CD4-positive, alpha-beta T cell treated with Interleukin-10 for 1 hour (primary cell): ENCODE data around the gene C15orf62.
A peak's percentile ranks its signal among the peaks of the same experiment; 100 is the strongest.

Source experiments
- DNase-seq: peaks from one replicate; pipeline ENCODE4 v3.0.0-alpha.2; 2020

The C15orf62 gene

DNA sequence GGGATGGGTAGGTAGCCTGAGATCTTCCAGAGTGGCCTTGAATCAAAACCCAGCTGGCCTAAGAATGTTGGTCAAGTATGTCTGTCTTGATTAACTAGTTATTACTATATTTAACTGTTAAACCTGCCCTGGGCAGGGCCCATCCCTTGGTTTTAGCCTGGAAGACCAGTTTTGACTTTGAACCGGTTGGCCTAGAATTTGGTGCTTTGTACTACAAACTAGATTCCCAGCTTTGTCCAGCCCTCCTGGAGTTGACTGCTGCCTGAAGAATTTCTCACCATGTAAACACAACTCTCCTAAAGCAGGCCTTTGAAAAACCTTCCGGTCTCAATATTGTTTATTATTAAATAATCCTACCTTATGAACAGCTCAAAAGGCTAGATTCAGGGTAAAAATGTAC lies 16.0 kb downstream of the C15orf62 start:
- no peak for DNase-seq

DNA sequence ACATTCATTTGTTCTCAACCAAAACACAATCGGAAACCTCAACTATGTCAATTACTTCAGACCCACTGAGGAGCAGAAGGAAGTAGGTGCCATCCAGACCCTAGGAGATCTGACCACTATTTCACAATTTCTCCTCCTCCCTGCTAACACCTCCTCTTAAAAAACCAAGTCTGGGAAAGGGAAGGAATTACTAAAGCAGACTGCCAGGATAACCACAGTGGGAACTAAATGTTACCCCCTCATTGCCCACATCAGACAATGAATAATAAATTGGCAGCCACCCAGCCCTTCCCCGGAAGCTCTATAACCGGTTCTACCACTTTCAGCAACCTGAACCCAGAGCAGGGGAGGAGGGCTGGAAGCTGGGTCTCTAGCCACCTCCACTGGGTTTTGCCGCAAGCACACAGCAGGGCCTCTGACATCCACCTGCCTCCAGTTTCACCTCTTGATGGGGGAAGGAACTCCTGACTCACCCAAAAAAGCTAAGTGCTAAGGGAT lies 17.6 kb downstream of the C15orf62 start:
- peak; percentile 54 for DNase-seq

DNA sequence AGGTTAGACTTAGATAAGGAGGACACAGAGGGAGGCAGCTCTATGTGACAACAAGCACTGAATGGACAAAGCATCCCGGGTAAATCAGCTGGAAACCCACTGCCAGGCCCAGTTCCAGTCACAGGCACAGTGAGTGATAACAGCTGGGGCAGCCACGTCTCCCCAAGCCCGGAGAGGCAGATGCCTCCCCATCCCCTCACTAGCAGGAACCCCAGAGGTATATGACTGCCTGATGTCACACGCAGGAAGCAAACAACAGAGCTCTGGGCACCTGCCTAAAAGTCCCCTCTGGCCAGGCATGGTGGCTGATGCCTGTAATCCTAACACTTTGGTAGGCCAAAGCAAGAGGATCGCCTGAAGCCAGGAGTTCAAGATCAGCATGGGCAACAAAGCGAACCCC lies 18.2 kb downstream of the C15orf62 start:
- DNase-seq = no peak

DNA sequence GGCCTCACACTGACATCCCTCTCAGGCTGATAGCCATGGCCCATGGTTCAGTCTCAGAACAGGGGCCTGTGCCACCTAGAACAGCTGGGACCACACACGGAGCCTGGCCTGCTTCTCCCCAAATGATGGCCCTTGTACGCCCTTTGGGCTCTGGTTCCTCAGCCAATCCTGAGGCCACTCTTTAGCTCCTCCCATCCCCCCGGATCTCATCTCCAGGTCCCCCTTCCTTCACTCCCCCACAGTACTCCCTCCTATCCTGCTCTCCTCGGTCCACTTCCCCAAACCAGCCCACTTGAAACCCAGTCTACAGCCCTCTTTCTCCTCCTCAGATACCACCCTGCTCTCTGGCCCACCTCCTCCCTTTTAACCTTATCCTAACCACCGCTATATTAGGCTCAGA lies 19.3 kb downstream of the C15orf62 start:
- no peak for DNase-seq

DNA sequence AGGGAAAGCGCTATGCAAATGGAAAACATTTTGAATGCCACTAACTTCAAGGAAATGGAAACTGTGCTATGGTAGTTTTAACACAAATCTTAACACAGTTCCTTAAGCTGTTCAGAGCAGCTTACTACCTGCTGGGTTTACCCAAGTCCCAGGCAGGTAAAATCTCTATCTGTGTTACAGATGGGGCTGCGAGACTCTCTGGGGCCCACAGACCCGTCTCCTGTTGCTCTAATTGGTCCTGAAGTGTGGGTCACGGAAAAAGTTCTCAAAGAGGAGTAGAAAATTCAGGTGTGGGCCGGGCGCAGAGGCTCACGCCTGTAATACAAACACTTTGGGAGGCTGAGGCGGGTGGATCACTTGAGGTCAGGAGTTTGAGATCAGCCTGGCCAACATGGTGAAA lies 20.2 kb downstream of the C15orf62 start:
- no peak for DNase-seq

DNA sequence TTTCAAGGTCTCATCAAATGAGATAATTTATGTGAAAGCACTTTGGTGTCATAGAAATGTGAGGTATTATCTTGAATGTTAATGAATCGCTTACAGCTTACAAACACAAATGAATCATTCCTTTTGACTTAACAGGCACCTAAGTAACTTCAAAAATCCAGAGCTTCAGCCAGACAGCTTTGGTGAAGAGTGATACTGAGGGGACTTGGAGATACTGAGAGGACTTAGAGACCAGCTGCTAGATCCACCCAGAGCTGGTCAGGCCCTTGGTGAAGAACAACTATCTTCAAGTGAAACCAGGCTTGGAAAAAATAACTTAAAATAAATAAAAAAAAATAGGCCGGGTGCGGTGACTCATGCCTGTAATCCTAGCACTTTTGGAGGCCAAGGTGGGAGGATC lies 20.9 kb downstream of the C15orf62 start:
- no peak for DNase-seq

DNA sequence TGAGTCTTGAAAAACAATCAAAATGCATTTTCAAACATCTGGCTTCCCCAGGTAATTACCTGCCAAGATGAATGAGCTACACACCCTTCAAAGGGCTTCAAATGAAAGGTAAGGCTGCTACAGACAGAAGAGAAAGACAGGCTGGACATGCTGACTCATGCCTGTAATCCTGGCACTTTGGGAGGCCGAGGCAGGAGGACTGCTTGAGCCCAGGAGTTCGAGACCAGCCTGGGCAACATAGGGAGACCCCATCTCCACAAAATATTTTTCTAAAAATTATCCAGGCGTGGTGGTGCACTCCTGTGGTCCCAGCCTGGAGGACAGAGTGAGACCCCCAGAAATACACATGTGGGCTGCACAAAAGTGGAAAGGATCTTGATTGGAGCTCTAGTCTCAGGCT lies 22.6 kb downstream of the C15orf62 start:
- no peak for DNase-seq

DNA sequence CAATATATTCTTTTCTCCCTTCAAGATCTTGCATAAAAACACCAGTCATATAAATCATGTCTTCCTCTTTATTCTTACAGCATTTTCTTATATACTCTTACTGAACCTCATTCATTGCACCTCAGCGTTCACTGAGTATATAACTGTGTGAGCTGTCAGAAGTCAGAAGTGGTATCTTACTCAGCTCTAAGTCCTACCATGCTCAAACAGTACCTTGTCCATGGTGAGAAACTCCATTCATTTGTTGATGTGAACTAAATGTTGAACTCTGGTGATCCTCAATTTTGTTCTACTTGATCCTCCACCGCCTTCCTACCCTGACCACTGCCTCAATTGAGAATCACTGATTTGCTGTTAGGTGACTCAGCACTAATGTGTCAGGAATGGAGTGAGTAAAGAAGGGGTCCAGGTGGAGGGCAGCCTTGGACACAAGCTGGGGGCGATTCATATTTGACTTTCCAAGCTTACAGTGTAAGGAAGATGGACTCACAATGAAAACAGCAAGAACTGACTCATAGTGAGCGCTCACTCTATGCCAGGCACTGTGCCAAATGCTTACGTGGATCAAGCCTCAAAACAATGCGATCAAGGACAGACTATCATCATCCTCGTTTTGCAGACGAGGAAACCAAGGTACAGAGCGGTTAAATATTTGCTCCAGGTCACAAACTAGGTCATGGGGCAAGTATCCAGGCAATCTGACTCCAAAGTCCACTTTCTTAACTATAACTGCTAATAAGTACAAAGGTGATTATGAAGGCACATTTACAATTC lies 23.6 kb downstream of the C15orf62 start:
- no peak for DNase-seq

DNA sequence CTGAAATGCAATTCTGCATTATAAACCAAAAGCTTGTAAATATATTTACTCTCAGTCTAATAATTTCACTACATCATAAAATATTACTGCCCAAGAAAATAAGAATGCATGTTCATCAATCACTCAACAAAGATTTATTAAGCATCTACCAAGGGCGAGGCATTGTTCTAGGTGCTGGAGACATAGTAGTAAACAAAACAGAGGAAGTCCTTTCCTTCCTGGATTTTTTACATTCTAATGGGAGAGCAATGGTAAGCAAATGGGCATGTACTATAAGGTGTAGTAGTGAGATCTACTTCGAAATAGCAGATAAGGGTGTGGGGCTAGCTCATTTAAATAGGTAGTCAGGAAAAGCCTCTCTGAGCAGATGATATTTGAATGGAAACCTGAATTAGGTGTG lies 26.3 kb downstream of the C15orf62 start:
- DNase-seq = no peak

DNA sequence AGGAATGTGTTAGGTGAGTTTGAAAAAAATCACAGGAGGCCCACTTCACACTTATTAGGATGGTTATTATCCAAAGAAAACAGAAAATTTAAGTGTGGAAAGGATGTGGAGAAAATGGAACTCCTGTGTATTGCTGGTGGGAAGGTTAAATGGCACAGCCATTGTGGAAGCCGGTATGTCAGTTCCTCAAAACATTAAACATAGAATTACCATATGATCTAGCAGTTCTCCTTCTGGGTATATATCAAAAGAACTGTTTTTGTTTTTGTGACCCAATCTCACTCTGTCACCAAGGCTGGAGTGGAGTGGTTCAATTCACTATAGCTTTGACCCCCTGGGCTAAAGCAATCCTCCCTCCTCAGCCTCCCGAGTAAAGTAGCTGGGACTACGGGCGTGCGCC lies 26.7 kb downstream of the C15orf62 start:
- DNase-seq = no peak

DNA sequence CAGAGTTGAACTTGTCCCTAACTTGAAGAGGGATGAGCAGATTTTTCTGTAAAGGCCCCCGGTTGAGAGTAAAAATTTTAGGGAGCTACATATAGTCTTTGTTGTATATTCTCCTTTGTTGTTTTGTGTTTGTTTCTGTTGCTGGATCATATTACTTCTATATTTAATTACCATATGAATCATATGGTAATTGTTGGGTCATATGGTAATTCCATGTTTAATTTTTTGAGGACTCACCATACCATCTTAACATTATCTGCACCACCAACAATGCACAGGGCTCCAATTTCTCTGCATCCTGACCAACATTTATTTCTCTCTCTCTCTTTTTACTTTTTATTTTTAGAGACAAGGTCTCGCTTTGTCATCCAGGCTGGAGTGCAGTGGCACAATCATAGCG lies 29.7 kb downstream of the C15orf62 start:
- no peak for DNase-seq

DNA sequence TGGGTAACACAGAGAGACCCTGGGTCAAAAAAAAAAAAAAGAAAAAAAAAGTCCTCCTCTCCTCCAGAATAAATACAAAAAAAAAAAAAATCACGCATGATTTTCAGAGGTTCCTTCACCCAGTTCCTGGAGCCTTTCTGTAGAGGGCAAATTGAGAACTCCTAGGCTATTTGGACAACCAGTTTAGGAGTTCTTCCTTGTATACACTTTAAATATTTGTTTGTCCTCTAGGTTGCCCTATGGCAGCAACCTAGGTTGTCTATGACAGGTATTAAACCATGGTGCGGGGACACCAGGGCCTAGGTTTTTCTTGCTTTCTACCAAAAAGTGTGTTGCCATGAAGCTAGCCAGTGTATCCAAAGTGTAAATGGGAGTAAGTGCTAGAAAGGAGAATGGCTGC lies 33.3 kb downstream of the C15orf62 start:
- DNase-seq = no peak

DNA sequence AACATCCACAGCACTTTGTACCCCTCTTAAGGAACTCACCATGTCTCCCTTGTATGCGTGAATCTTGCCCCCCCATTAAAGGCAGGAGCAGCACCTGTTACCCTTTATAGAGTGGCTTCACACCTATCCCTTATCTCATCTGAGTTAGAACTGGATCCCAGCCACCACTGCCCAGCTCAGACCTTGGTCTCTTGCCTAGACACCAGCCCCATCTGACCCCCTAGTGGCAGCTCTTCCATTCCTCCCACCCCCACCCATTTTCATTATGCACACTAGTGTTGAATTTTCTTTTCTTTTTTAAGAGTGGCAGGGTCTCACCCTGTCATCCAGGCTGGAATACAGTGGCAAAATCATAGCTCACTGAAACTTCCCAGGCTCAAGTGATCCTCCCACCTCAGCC lies 33.9 kb downstream of the C15orf62 start:
- no peak for DNase-seq

DNA sequence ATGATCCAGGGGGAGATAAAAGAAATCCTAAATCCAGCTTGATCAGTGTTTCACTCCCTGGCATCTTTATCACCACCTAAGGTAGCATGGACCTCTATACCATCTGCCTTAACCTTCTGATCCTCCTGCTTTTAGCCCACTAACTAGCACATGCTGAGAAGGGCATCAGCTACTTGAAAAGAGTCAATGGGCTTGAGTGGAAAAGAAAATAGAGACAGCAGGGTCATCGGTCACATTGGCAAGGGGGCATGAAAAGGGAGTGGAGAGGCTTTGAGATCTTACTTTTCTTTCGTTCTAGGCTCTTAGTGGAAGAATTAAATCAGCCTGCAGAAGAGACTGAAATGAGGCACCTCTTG lies 36.9 kb downstream of the C15orf62 start:
- no peak for DNase-seq

DNA sequence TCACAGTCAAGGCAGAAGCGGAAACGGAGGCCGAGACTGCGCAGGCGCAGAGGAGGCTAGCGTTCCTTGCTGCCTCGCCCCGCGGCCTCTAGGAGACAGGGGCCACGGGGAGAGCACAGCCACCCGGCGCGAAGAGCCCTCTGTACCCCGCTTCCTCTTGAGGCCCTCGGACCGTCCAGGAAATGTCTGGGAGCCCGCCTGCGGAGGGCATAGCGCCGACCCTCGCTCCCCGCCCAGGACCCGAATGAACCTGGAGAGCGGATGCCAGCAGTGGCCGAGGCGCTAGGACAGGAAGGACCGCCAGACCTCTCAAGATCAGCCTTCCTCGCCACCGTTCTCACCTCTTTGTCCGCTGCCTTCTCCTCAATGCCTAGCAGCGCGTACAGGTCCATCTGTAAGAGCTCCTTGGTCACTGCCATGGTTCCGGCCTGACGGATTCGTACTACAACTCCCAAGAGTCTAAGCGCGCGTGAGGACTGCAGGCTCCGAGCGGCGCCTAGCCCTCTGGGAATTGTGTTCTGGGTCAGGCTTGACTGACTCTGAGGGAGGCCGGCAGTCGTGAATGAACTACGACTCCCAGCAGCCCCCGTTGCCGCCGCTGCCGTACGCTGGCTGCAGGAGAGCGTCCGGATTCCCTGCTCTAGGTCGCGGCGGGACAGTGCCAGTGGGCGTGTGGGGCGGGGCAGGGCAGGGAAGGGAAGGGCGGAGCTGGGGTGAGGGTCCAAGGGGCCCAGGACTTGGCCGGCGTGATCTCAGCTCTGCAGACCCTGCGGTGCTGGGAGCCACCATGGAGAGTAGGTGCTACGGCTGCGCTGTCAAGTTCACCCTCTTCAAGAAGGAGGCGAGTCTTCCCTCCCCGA lies 37.5 kb downstream of the C15orf62 start, which contains the start of the genes DNAJC17 and ZFYVE19:
TSS of gene DNAJC17 (minus strand) at position 446 of the 860 bp plus-strand sequence. CDS start at position 419, 27 bp downstream.
TSS of gene ZFYVE19 (plus strand) at position 62 of the 860 bp plus-strand sequence. CDS start at position 563, 501 bp downstream.
- DNase-seq = peak; percentile 95

DNA sequence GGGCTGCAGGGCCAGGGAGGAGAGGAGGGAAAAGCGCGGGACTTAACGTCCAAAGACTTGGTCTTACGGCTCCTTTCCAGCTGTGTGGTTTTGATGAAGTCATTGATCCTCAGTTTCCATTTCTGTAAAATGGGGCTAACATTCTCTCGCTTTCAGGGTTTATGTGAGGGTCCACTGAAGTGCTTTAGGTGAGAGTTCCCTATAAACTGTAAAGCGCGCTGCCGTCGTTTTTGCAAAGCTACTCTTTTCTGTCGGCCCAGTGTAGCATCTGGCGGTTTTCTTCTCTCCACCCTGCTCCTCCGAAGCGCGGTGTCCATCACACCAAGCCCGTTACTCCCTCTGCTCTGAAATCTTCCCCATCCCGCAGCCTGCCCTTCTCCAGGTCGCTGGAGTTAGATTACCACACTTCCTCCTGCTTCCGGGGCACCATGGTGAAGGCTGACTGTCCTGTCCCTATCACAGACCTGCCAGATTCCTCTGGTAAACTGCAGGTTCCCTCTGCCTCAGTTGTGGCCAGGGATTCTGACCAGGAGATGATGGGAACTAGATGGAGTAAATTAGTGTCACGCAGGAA lies 38.2 kb downstream of the C15orf62 start:
- DNase-seq = no peak

DNA sequence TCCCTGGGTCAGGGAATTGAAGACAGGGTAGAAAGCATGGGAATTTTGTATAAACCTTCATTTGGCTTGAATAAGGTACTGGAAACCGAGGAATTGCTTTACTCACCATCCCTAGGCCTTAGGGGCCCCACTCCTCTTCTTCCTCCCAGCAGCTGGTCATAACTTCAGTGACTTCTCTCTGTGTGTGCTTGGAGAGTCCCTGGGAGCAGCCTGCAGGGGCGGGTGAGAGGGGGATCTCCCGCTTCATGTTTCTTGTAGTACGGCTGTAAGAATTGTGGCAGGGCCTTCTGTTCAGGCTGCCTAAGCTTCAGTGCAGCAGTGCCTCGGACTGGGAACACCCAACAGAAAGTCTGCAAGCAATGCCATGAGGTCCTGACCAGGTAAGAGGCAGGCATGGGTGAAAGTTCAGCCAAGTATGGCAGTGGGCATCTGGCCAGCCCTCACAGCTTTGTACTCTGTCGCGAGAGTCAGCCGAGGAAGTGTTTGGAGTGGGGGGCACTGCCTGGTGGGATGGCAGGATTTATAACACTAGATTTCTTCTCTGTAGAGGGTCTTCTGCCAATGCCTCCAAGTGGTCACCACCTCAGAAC lies 39.2 kb downstream of the C15orf62 start:
- no peak for DNase-seq

DNA sequence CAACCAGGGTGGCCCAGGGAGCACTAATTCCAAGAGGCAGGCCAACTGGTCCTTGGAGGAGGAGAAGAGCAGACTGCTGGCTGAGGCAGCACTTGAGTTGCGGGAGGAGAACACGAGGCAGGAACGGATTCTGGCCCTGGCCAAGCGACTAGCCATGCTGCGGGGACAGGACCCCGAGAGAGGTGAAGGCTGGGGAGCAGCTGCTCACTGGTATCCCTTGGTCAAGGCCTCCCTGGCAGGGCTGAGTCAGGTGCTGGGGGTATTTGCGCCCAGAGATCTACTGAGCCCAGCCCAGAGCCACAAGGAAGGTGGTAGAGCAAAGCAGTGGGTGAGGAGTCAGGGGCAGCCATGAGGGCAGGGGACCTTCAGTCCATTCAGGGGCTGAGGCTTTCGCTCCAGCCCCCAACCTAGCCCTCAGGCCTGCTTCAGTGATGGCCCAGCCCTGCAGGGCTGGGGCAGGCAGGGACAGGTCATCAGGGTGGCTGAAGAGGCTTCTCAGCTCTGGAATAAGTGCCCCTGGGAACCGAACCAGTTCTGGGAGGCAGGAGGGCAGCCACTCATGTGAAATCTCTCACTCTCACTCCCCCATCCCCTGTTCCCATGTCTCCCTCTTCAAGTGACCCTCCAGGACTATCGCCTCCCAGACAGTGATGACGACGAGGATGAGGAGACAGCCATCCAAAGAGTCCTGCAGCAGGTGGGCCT lies 43.1 kb downstream of the C15orf62 start:
- DNase-seq = no peak

DNA sequence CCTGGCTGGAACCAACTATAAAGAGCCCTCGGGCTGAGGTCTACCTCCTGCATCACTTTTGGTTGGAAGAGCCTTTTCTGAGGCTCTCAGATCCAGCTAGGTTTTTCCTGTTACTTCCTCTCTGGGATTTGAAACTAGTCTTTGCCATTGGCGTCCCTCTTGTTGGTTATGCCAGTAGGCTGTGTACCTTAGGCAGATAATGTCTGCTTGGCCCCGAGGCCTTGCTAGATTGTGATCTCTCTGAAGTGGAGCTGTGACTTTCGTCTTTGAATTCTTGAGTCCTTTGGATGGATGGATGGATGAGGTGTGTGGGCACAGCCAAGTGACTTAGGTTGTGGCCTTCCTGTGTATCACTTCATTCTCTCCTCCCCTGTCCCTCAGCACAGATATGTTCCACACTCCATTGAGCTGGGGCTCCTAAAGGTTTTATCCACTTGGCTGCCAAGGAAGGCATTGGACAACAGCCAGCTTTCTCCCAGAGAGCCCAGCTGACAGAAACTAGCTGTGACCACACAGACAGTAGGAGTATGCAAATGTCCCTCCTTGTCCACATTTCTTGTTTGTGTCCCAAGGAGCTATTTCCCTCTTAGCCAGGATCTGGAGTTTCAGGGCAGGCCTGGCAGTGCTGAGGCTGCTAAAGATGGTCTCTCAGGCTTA lies 45.4 kb downstream of the C15orf62 start:
- DNase-seq = no peak

DNA sequence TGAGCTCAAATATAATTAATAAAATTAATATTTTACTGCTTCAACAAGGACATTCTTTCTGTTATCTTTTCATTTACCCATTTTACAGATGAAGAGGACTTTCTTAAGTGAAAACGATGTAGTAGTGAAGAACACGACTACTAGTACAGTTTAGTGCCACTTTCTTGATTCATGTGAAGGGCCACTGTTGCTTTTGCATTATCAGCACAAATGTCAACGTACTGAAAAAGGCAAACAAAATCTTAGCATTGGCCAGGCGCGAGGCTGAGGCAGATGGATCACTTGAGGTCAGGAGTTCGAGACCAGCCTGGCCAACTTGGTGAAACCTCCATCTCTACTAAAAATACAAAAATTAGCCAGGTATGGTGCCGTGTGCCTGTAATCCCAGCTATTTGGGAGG lies 49.3 kb downstream of the C15orf62 start:
- DNase-seq = no peak

DNA sequence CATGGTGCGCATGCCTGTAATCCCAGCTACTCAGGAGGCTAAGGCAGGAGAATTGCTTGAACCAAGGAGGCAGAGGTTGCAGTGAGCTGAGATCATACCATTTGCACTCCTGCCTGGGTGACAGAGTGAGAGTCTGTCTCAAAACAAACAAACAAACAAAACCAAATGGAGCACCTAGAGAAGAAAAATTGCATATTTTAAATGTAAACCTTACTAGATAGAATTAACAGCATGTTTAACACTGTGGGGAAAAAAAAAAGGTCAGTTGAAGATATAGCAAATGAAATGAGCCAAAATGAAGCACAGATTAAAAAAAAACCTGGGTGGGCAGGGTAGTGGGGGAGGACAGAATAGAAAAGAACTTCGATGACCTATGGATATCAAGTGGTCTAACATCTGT lies 51.4 kb downstream of the C15orf62 start:
- no peak for DNase-seq
